ENCODE measurements around the gene PAN2. TPM values are rescaled to one million over a fixed set of nuclear protein-coding genes. Genes with fewer than 3 reads are reported as not detected.

Gene PAN2
- total RNA-seq (100 to 1,000 TPM; 126 to 187 (median 164) TPM), total RNA-seq (24.8 to 236 (median 120) reads per million in 29 experiments)
- total RNA-seq (2013): 72.7 TPM

- no peaks in the 10 kb centered on the region for H3K27me3 Mint-ChIP-seq
- ChIA-PET CTCF (interaction anchor here (0.6 to 2.5 kb wide), 8 partner anchors 18 to 182 kb away, joined by 3 to 19 read pairs (median 4); partner anchors contain the start of genes CNPY2 (in 1 of the 2), RNF41 (in 1 of the 2), SMARCC2 (in 1 of the 2) and STAT2 (in 1 of the 2)), POLR2A (interaction anchor here (0.5 to 1.8 kb wide), 6 partner anchors 26 to 587 kb away, joined by 3 to 10 read pairs (median 4); partner anchors contain the start of genes STAT2 (in 2 of the 2) and RAB5B (in 1 of the 2))
- H3K27ac Mint-ChIP-seq: peak within 1 kb of the TSS; percentile 100
- no peaks in the 10 kb centered on the region for H3K27me3 ChIP-seq (replicated peaks in 1 of 2; ENCODE audit: control insufficient read depth in 2 of 2, extremely low read depth in 1 of 2, insufficient read depth in 2 of 2, low read length in 1 of 2)
- H3K9me3 Mint-ChIP-seq: no peaks in the 10 kb centered on the region
- ATAC-seq (replicated peaks in 1 of 4) (peak; percentile 84 to 85 (median 85)), DNase-seq (peak; percentile 77 to 97 (median 93))
- H3K4me3 ChIP-seq (ENCODE audit: control insufficient read depth in 1 of 2, extremely low read depth in 1 of 2, low read length in 1 of 2): peak within 1 kb of the TSS; percentile 63 to 88
- H3K4me3 Mint-ChIP-seq: peak within 1 kb of the TSS; percentile 85 to 97 (median 92)
- peaks cover 43 to 53% (median 47%) of the 10 kb centered on the region in 3 donors for H3K4me1 Mint-ChIP-seq
- peaks cover 10 to 34% of the 10 kb centered on the region in 2 experiments for H3K4me1 ChIP-seq (ENCODE audit: control insufficient read depth in 1 of 2, extremely low read depth in 1 of 2, insufficient read depth in 2 of 2, low read length in 2 of 2)
- H3K36me3 ChIP-seq (ENCODE audit: control insufficient read depth in 2 of 2, extremely low read depth in 1 of 2, insufficient read depth in 1 of 2, low read length in 1 of 2): no peaks in the 10 kb centered on the region
- no peaks in the 10 kb centered on the region for H3K9me3 ChIP-seq
- peaks cover 6% of the 10 kb centered on the region for H3K36me3 Mint-ChIP-seq
- peak within 1 kb of the TSS; percentile 98 for H3K27ac ChIP-seq (ENCODE audit: low read length)
- 0% methylated on average over 18 of the region's 45 CpGs for WGBS (ENCODE audit: insufficient coverage)
These were observed at the start of gene PAN2 for GRCh38 chr12:56333679-56334489. Gene PAN2 (minus strand): TSS chr12:56334000. CDS start chr12:56333094, 906 bp downstream.

DNA sequence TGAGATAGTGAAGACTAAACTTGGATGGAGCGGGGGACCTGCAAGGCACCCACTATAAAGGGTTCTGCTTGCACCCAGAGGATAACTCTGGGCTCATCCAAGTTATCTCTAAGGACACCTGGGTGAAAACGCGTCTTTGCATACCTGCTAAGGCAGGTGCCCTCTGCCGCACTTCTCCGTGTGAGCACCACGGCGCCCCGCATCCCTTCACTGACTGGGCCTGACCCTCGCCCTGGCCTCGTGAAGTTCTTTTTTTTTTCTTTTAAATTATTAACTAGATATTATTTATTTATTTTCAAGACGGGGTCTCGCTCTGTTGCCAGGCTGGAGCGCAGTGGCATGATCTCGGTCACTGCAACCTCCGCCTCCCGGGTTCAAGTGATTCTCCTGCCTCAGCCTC lies 48.8 kb upstream of the PAN2 start:
- Histone ChIP-seq H3K4me1 (ENCODE audit: control insufficient read depth in 1 of 2, extremely low read depth in 1 of 2, insufficient read depth in 2 of 2, low read length in 2 of 2) (no peaks in the 10 kb centered on the region), H3K9me3 (no peaks in the 10 kb centered on the region), H3K36me3 (ENCODE audit: control insufficient read depth in 2 of 2, extremely low read depth in 1 of 2, insufficient read depth in 1 of 2, low read length in 1 of 2) (no peaks in the 10 kb centered on the region), H3K4me3 (ENCODE audit: control insufficient read depth in 1 of 2, extremely low read depth in 1 of 2, low read length in 1 of 2) (no peak overlapping the region), H3K27ac (ENCODE audit: low read length) (no peak overlapping the region), H3K27me3 (replicated peaks in 1 of 2; ENCODE audit: control insufficient read depth in 2 of 2, extremely low read depth in 1 of 2, insufficient read depth in 2 of 2, low read length in 1 of 2) (peaks cover 0 to 6% of the 10 kb centered on the region in 2 experiments)
- Mint-ChIP-seq H3K27ac (no peak overlapping the region), H3K36me3 (no peaks in the 10 kb centered on the region), H3K4me1 (no peaks in the 10 kb centered on the region), H3K27me3 (no peaks in the 10 kb centered on the region), H3K9me3 (no peaks in the 10 kb centered on the region), H3K4me3 (no peak overlapping the region)
- 97% methylated on average over 8 of the region's 16 CpGs for WGBS (ENCODE audit: insufficient coverage)
- CTCF ChIA-PET: no interaction called here
- ATAC-seq (replicated peaks in 1 of 4) (no peak), DNase-seq (no peak)
- POLR2A ChIA-PET: no interaction called here

DNA sequence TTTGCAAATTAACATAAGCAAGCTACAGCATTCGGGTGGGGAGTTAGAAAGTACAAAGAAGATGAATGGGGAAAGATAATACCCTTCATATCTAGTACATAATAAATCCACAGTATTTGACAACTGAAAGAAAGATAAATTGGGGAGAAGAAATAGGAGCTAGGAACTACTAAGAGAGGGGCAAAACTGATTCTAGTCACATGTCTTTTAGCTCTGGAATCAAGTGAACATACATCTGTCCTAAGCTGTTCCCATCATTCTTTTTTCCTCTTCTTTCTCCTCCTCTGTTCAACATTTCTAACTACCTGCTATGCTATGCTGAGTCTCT lies 44.2 kb upstream of the PAN2 start:
- no CpG with 5 or more reads among the region's 1 CpG for WGBS (ENCODE audit: insufficient coverage)
- ChIA-PET POLR2A (no interaction called here), CTCF (interaction anchor here in 1 of 2 donors (0.6 kb wide), 2 partner anchors 93 to 382 kb away, joined by 3 to 4 read pairs; no protein-coding TSS in a partner anchor)
- Mint-ChIP-seq H3K36me3 (no peaks in the 10 kb centered on the region), H3K27ac (no peak overlapping the region), H3K4me3 (no peak overlapping the region), H3K9me3 (peaks cover 2 to 4% (median 3%) of the 10 kb centered on the region in 3 donors), H3K27me3 (no peaks in the 10 kb centered on the region), H3K4me1 (peaks cover 0 to 6% (median 0%) of the 10 kb centered on the region in 3 donors)
- DNase-seq: no peak
- Histone ChIP-seq H3K9me3 (no peaks in the 10 kb centered on the region), H3K27me3 (replicated peaks in 1 of 2; ENCODE audit: control insufficient read depth in 2 of 2, extremely low read depth in 1 of 2, insufficient read depth in 2 of 2, low read length in 1 of 2) (no peaks in the 10 kb centered on the region), H3K4me3 (ENCODE audit: control insufficient read depth in 1 of 2, extremely low read depth in 1 of 2, low read length in 1 of 2) (no peak overlapping the region), H3K36me3 (ENCODE audit: control insufficient read depth in 2 of 2, extremely low read depth in 1 of 2, insufficient read depth in 1 of 2, low read length in 1 of 2) (no peaks in the 10 kb centered on the region), H3K4me1 (ENCODE audit: control insufficient read depth in 1 of 2, extremely low read depth in 1 of 2, insufficient read depth in 2 of 2, low read length in 2 of 2) (no peaks in the 10 kb centered on the region), H3K27ac (ENCODE audit: low read length) (no peak overlapping the region)
- no peak for ATAC-seq (replicated peaks in 1 of 4)

DNA sequence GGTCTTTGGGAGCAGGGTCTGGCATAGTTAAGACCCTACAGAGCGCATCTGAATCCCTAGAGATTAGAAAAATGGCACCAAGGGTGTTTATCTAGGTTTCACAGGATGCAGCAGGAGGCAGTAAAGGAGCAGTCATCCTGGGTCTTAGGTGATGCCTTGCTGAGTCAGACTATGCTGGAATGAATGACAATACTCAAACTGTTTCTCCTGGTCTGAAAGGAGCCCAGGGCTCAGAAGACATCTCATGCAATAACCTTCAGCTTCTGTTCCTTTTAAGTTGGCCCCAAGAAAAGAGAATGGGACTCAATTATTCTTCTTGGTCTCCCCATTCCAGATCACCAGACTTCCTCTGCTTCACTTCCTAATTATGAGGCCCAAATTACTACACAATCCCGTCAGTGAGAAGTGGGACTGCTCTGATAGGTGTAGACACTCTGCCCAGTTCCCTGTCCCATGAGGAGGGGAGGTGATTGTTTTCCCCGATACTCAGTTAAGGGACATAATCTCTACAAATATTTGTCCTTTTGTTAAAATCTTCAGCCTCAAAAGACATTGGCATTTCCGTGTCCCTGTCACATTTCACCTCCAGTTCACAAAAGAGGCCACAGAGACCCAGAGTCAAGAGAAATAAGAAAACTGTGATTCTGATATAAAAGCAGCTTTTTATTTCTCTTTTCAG lies 43.6 kb upstream of the PAN2 start:
- Histone ChIP-seq H3K27ac (ENCODE audit: low read length) (no peak overlapping the region), H3K27me3 (replicated peaks in 1 of 2; ENCODE audit: control insufficient read depth in 2 of 2, extremely low read depth in 1 of 2, insufficient read depth in 2 of 2, low read length in 1 of 2) (no peaks in the 10 kb centered on the region), H3K36me3 (ENCODE audit: control insufficient read depth in 2 of 2, extremely low read depth in 1 of 2, insufficient read depth in 1 of 2, low read length in 1 of 2) (no peaks in the 10 kb centered on the region), H3K4me3 (ENCODE audit: control insufficient read depth in 1 of 2, extremely low read depth in 1 of 2, low read length in 1 of 2) (no peak overlapping the region), H3K9me3 (no peaks in the 10 kb centered on the region), H3K4me1 (ENCODE audit: control insufficient read depth in 1 of 2, extremely low read depth in 1 of 2, insufficient read depth in 2 of 2, low read length in 2 of 2) (no peaks in the 10 kb centered on the region)
- 90% methylated on average over 1 of the region's 4 CpGs for WGBS (ENCODE audit: insufficient coverage)
- Mint-ChIP-seq H3K36me3 (no peaks in the 10 kb centered on the region), H3K9me3 (peaks cover 2 to 4% (median 3%) of the 10 kb centered on the region in 3 donors), H3K4me3 (no peak overlapping the region), H3K4me1 (peaks cover 0 to 6% (median 0%) of the 10 kb centered on the region in 3 donors), H3K27me3 (no peaks in the 10 kb centered on the region), H3K27ac (no peak overlapping the region)
- DNase-seq: no peak
- ATAC-seq (replicated peaks in 1 of 4): no peak
- CTCF ChIA-PET: interaction anchor here (0.6 to 0.9 kb wide), 3 partner anchors 17 to 381 kb away, joined by 3 to 4 read pairs (median 3); partner anchors contain the start of gene STAT2 (in 1 of the 2)
- POLR2A ChIA-PET: no interaction called here

DNA sequence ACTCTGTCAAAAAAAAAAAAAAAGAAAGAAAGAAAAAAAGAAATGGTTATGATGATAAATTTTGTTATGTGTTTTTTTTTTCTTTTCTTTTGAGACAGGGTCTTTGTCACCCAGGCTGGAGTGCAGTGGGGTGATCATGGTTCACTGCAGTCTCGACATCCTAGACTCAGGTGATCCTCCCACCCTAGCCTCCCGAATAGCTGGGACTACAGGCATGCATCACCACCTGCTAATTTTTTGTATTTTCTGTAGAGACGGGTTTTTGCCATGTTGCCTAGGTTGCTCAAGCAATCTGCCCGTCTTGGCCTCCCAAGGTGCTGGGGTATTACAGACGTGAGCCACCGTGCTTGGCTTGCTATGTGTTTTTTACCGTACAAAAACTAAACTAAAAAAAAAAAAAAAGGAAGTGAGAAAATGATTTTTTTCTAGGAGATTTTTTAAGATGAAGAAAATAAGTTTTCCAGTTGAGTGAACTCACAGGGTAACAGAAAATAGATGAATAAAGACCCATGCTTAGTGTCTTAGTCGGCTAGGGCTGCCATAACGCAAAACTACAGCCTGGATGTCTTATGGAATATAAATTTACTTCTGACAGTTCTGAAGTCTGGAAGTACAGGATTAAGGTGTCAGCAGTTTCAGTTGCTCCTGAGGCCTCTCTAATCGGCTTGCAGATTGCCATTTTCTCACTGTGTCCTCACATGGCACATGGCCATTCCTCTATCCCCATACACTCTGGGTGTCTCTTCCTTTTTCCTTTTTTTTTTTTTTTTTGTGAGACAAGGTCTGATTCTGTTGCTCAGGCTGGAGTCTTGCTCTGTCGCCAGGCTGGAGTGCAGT lies 42.0 kb upstream of the PAN2 start:
- CTCF ChIA-PET: interaction anchor here in 1 of 2 donors (0.7 to 1.1 kb wide), 2 partner anchors 17 to 38 kb away, joined by 3 to 6 read pairs; no protein-coding TSS in a partner anchor
- WGBS (ENCODE audit: insufficient coverage): 90% methylated on average over 2 of the region's 11 CpGs
- Histone ChIP-seq H3K27me3 (replicated peaks in 1 of 2; ENCODE audit: control insufficient read depth in 2 of 2, extremely low read depth in 1 of 2, insufficient read depth in 2 of 2, low read length in 1 of 2) (no peaks in the 10 kb centered on the region), H3K27ac (ENCODE audit: low read length) (no peak overlapping the region), H3K36me3 (ENCODE audit: control insufficient read depth in 2 of 2, extremely low read depth in 1 of 2, insufficient read depth in 1 of 2, low read length in 1 of 2) (no peaks in the 10 kb centered on the region), H3K9me3 (no peaks in the 10 kb centered on the region), H3K4me3 (ENCODE audit: control insufficient read depth in 1 of 2, extremely low read depth in 1 of 2, low read length in 1 of 2) (no peak overlapping the region), H3K4me1 (ENCODE audit: control insufficient read depth in 1 of 2, extremely low read depth in 1 of 2, insufficient read depth in 2 of 2, low read length in 2 of 2) (no peaks in the 10 kb centered on the region)
- ATAC-seq (replicated peaks in 1 of 4) (no peak), DNase-seq (no peak)
- H3K4me3 Mint-ChIP-seq: no peak overlapping the region
- H3K9me3 Mint-ChIP-seq: peaks cover 2 to 4% (median 3%) of the 10 kb centered on the region in 3 donors
- H3K36me3 Mint-ChIP-seq: no peaks in the 10 kb centered on the region
- H3K27me3 Mint-ChIP-seq: no peaks in the 10 kb centered on the region
- POLR2A ChIA-PET: no interaction called here
- H3K4me1 Mint-ChIP-seq: peaks cover 0 to 6% (median 0%) of the 10 kb centered on the region in 3 donors
- peak overlapping the region in 1 of 2 donors; percentile 36 for H3K27ac Mint-ChIP-seq

All from T-cell (primary cell).